K562 (cell line): Measurements from ENCODE around the gene CCDC47. TPM values are rescaled to one million over a fixed set of nuclear protein-coding genes. Genes with fewer than 3 reads are reported as not detected.
"Not testable (repeated sequence)": the region's sequence is repeated elsewhere in the genome, so short reads cannot be mapped to it uniquely, and the experiment has no call there.

Source experiments
- ATAC-seq: fragments of 200-7000 bp; cut with Tn5 transposase; 3 replicates; pipeline ENCODE4 v1.9.1; 2020; ENCODE audit warnings: moderate library complexity
- BruUV-seq: library from RNA; stranded (reverse); fragments of 400-500 nt; replicated peaks from 2 replicates; lab custom pipeline; 2021; lab: Mats Ljungman, UMichigan
- CTCF ChIA-PET: fragments of 300-600 bp; formaldehyde crosslinking; extraction: SDS; loops from one replicate; lab custom pipeline; 2021; ENCODE audit warnings: low intra/inter-chr PET ratio; lab: Yijun Ruan, JAX
- POLR2A ChIA-PET: fragments of 300-600, 350-650 bp; sonication (Branson Sonifier 250); formaldehyde crosslinking; extraction: SDS; loops from one replicate; lab custom pipeline; 2021; ENCODE audit warnings: antibody characterized with exemption, inconsistent platforms; lab: Yijun Ruan, JAX
- DNase-seq, 4 experiments: peaks; one replicate each; pipeline versions ENCODE4 v3.0.0 to v3.0.0-alpha.2; 2011 to 2018; ENCODE audit warnings: low spot score in 3 of 4, mixed read lengths in 3 of 4; ENCODE audit errors: extremely low read depth in 1 of 4
- FAIRE-seq: peaks from 2 replicates; lab custom pipeline; 2011; peaks lifted over from hg19 to GRCh38; lab: Jason Lieb, UNC
- H2AFZ ChIP-seq: 2 replicates; pipeline ENCODE4 v1.6.0; 2011; ENCODE audit warnings: low read depth, low read length, control low read depth, inconsistent platforms
- H3K27ac ChIP-seq: fragments of 200-600 bp; 3 replicates; pipeline ENCODE4 v1.8.0; 2011; ENCODE audit warnings: low read depth, mild to moderate bottlenecking, control low read depth, inconsistent platforms, low read length, moderate library complexity, mixed read lengths; ENCODE audit errors: extremely low read depth
- H3K27me3 ChIP-seq, 2 experiments: fragments of 300-600 bp in 1 of 2; 2 replicates in 1 of 2; 3 replicates in 1 of 2; pipeline versions ENCODE4 v1.6.0 to v1.8.0; 2011; ENCODE audit warnings: inconsistent platforms in 2 of 2, low read length in 2 of 2, mild to moderate bottlenecking in 1 of 2, mixed read lengths in 1 of 2, moderate library complexity in 1 of 2; ENCODE audit not compliant: control insufficient read depth in 2 of 2, insufficient read depth in 2 of 2
- H3K36me3 ChIP-seq: fragments of 300-600 bp; 3 replicates; pipeline ENCODE4 v1.8.0; 2011; ENCODE audit warnings: mild to moderate bottlenecking, low read length, inconsistent platforms; ENCODE audit not compliant: control insufficient read depth, insufficient read depth
- H3K4me1 ChIP-seq, 2 experiments: fragments of 200-600 bp in 1 of 2; replicated peaks in 1 of 2; 2 replicates in 1 of 2; 3 replicates in 1 of 2; pipeline versions ENCODE4 v1.5.1 to v1.8.0; 2011; ENCODE audit warnings: inconsistent platforms in 2 of 2, low read length in 2 of 2, mild to moderate bottlenecking in 1 of 2, mixed read lengths in 1 of 2, moderate library complexity in 1 of 2; ENCODE audit not compliant: control insufficient read depth in 2 of 2, insufficient read depth in 2 of 2
- H3K4me2 ChIP-seq: 2 replicates; pipeline ENCODE4 v1.6.1; 2011; ENCODE audit warnings: low read length, control low read depth, inconsistent platforms, mixed read lengths; ENCODE audit not compliant: insufficient read depth
- H3K4me3 ChIP-seq: fragments of 200-600 bp; sonication (generic), shearing (Covaris generic); 2 replicates; pipeline ENCODE4 v1.5.1; 2016; ENCODE audit warnings: control low read depth, inconsistent platforms
- H3K79me2 ChIP-seq: fragments of 200-600 bp; 3 replicates; pipeline ENCODE4 v1.8.0; 2011; ENCODE audit warnings: low read length, inconsistent platforms; ENCODE audit not compliant: control insufficient read depth, insufficient read depth
- H3K9ac ChIP-seq, 2 experiments: 2 replicates each; pipeline versions ENCODE4 v1.6.0 to v1.6.1; 2011; ENCODE audit warnings: low read depth in 2 of 2, low read length in 2 of 2, control low read depth in 1 of 2, inconsistent platforms in 1 of 2, mild to moderate bottlenecking in 1 of 2, mixed read lengths in 1 of 2; ENCODE audit not compliant: insufficient read depth in 1 of 2
- H3K9me1 ChIP-seq: one replicate; pipeline ENCODE4 v1.6.0; 2011; ENCODE audit warnings: inconsistent platforms, mild to moderate bottlenecking, low read length, moderate library complexity; ENCODE audit not compliant: control insufficient read depth, insufficient read depth
- H3K9me3 ChIP-seq: replicated peaks from 2 replicates; pipeline ENCODE4 v1.5.1; 2011; ENCODE audit warnings: low read depth, low read length, inconsistent platforms; ENCODE audit not compliant: control insufficient read depth, insufficient read depth
- H4K20me1 ChIP-seq: replicated peaks from 2 replicates; pipeline ENCODE4 v1.6.1; 2011; ENCODE audit warnings: low read length, inconsistent platforms, mixed read lengths; ENCODE audit not compliant: control insufficient read depth, insufficient read depth
- ARHGAP35 ChIP-seq: fragments of 450-650 bp; IDR thresholded peaks from 2 replicates; pipeline ENCODE4 v1.6.1; 2018; ENCODE audit not compliant: partially characterized antibody
- ARID1B ChIP-seq: fragments of 450-650 bp; IDR thresholded peaks from 2 replicates; pipeline ENCODE4 v1.6.1; 2016; ENCODE audit warnings: antibody characterized with exemption, mild to moderate bottlenecking, inconsistent platforms
- CBX1 ChIP-seq: sonication (generic); IDR thresholded peaks from 2 replicates; pipeline ENCODE4 v1.6.1; 2016; ENCODE audit warnings: antibody characterized with exemption, low read depth, mild to moderate bottlenecking
- CHD1 ChIP-seq: fragments of 200-600 bp; sonication (generic); IDR thresholded peaks from one replicate; pipeline ENCODE4 v1.6.1; 2012; ENCODE audit warnings: mild to moderate bottlenecking, moderate library complexity, low read length, inconsistent platforms
- KAT8 ChIP-seq: fragments of 450-650 bp; IDR thresholded peaks from 2 replicates; pipeline ENCODE4 v1.6.1; 2016; ENCODE audit warnings: low read depth, mild to moderate bottlenecking
- MAFK ChIP-seq: IDR thresholded peaks from 2 replicates; pipeline ENCODE4 v1.6.1; 2011; ENCODE audit warnings: low read length, improper control_type of control experiment
- NCOR1 ChIP-seq: fragments of 450-650 bp; IDR thresholded peaks from 2 replicates; pipeline ENCODE4 v1.6.1; 2016; ENCODE audit warnings: mild to moderate bottlenecking, moderate library complexity
- POLR2B ChIP-seq: fragments of 450-650 bp; IDR thresholded peaks from 2 replicates; pipeline ENCODE4 v1.6.1; 2018; ENCODE audit warnings: low read depth; ENCODE audit not compliant: partially characterized antibody
- ZNF224 ChIP-seq: sonication (generic); formaldehyde crosslinking; IDR thresholded peaks from 2 replicates; pipeline ENCODE4 v1.8.0; 2022; ENCODE audit warnings: mild to moderate bottlenecking, missing genetic modification reagents
- WGBS: fragments of 100-300 bp; shearing (Covaris generic); methylation state at CpG from one replicate; pipeline ENCODE4 v1.1.6; 2016; ENCODE audit warnings: low coverage, mixed read lengths; ENCODE audit not compliant: insufficient coverage; ENCODE audit errors: missing lambda C conversion rate; 5-methylcytosine and 5-hydroxymethylcytosine counted together
- in situ Hi-C: fragments of 300-500 bp; cut with MboI; formaldehyde crosslinking; loops from 4 replicates; pipeline ENCODE4 v1.15.0; 2018; ENCODE audit warnings: inconsistent platforms, mixed read lengths
- intact Hi-C: fragments of 100-400 bp; cut with micrococcal nuclease; formaldehyde crosslinking; loops from 2 replicates; pipeline ENCODE4 v1.14.2; 2022
- polyA plus RNA-seq, 8 experiments: library from polyadenylated mRNA; depleted of rRNA in 4 of 8; stranded (reverse) in 5 of 8; unstranded in 3 of 8; fragments of >200 nt; fragmentation: Nextera tagmentation in 2 of 8; fragmentation: Illumina TruSeq in 1 of 8; extraction: Ambion mirVana in 2 of 8; extraction: Trizol in 1 of 8; gene quantifications; 2 replicates each; pipeline versions ENCODE4 v1.2.1 to v1.2.3, GENCODE V29; 2011 to 2014; ENCODE audit warnings: inconsistent platforms in 1 of 8, missing spikeins in 1 of 8
- total RNA-seq, 7 experiments: library from RNA; depleted of rRNA in 6 of 7; stranded (reverse); fragments of >200 nt in 6 of 7; fragmentation: Illumina TruSeq in 2 of 7; extraction: Trizol in 2 of 7; gene quantifications; 2 replicates each; pipeline versions ENCODE4 v1.2.1 to v1.2.3, GENCODE V29; 2011 to 2021; ENCODE audit warnings: low replicate concordance in 1 of 7
- TF ChIP-seq, protein P1 (sequence below), 2 experiments: fragments of 450-650 bp in 1 of 2; sonication (generic) in 1 of 2; formaldehyde crosslinking in 1 of 2; IDR thresholded peaks in 1 of 2; conservative IDR thresholded peaks in 1 of 2; 2 replicates each; pipeline versions ENCODE4 v1.6.1 to v1.8.1; 2016 to 2023; ENCODE audit warnings: mild to moderate bottlenecking in 2 of 2, moderate library complexity in 2 of 2, inconsistent platforms in 1 of 2, missing genetic modification reagents in 1 of 2

CCDC47 gene
- total and polyA plus RNA-seq, 9 of the 15 experiments (the other 6 are each of a cell fraction or from before 2014, with no cell fraction given) = 15.5 to 162 (median 122) TPM

DNA sequence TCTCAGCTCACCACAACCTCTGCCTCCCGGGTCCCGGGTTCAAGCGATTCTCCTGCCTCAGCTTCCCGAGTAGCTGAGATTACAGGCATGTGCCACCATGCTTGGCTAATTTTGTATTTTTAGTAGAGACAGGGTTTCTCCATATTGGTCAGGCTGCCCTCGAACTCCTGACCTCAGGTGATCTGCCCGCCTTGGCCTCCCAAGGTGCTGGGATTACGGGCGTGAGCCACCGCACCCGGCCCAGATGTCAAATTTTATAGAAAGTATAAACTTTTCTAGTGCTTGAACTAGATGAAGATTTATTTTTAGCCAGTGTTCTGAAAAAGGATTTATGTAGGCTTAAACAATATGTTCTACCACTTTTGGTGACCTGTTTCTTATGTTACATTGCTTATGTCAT, 23.0 kb upstream of the CCDC47 start:
- POLR2A ChIA-PET = interaction anchor here (0.9 to 1.7 kb wide), 6 partner anchors 8 to 20 kb away, joined by 3 to 4 read pairs (median 3); no protein-coding TSS in a partner anchor
- BruUV-seq, DNase-seq, H3K9me1 ChIP-seq, H3K9me3 ChIP-seq, in situ Hi-C loops, H3K4me3 ChIP-seq, FAIRE-seq, H2AFZ ChIP-seq, H3K4me2 ChIP-seq, H3K27me3 ChIP-seq, H3K9ac ChIP-seq, H4K20me1 ChIP-seq, intact Hi-C loops, CTCF ChIA-PET, H3K27ac ChIP-seq, H3K4me1 ChIP-seq, ATAC-seq: not testable (repeated sequence)
- H3K36me3 ChIP-seq = peaks cover 97% of the 10 kb centered on the region
- peaks cover 18% of the 10 kb centered on the region; the same call in 2 of the 3 replicates for H3K79me2 ChIP-seq
- 97% methylated on average over 10 of the region's 10 CpGs for WGBS

DNA sequence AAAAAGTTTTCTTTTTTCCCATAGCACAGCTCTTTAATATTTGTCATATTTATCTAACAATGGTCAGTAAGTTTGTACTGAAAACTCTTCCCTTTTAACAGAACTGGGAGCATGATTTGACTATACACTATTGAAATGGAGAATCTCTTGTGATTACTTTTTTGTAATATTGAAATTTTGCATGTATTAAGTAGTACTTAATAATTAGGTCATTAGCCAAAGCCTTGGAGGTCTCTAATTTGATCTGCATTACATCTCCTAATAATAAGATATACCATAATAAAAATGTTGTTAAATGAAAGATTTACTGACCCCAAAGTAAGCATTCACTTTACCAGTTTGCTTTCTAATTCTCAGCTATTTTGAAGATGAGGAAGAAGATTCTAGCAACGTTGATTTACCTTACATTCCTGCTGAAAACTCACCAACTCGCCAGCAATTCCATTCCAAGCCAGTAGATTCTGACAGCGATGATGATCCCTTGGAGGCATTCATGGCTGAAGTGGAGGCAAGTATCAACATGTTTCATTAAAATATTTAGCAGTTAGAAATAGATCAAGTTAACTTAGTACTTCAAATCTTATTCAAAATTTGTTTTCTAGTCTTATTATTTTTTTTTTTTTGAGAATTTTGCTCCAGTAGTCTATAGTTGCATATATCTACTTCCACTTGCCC, 18.8 kb upstream of the CCDC47 start:
- POLR2A ChIA-PET = interaction anchor here (0.8 to 1.9 kb wide), 4 partner anchors 9 to 35 kb away, joined by 3 to 6 read pairs (median 4); partner anchors contain the start of genes CCDC47, DDX42 and PSMC5
- no peak overlapping the region for H3K27ac ChIP-seq
- 93% methylated on average over 3 of the region's 3 CpGs for WGBS
- H3K36me3 ChIP-seq = peaks cover 94% of the 10 kb centered on the region
- H3K4me2 ChIP-seq = no peak overlapping the region
- H3K9me3 ChIP-seq = no peaks in the 10 kb centered on the region
- CTCF ChIA-PET = interaction anchor here (0.6 kb wide), 1 partner anchor 11 kb away, joined by 4 read pairs; no protein-coding TSS in a partner anchor
- in situ Hi-C loops = no loop called here
- no peak for DNase-seq
- no peaks in the 10 kb centered on the region for H4K20me1 ChIP-seq
- BruUV-seq = no TSS peak
- no peaks in the 10 kb centered on the region for H3K9me1 ChIP-seq
- no peak overlapping the region for H3K9ac ChIP-seq
- FAIRE-seq = no peak
- H3K4me3 ChIP-seq = no peak overlapping the region
- H3K79me2 ChIP-seq = peaks cover 44% of the 10 kb centered on the region
- no peaks in the 10 kb centered on the region for H3K27me3 ChIP-seq
- H2AFZ ChIP-seq = no peak overlapping the region
- ATAC-seq = no peak
- H3K4me1 ChIP-seq = no peaks in the 10 kb centered on the region
- intact Hi-C loops = no loop called here
- TF ChIP-seq ZNF224 (CRISPR knock-in tag) (no peak), ARHGAP35 (no peak), CBX1 (no peak), POLR2B (no peak), CHD1 (no peak), KAT8 (no peak), ARID1B (no peak), MAFK (no peak), NCOR1 (no peak)
- TF ChIP-seq, protein P1, sequence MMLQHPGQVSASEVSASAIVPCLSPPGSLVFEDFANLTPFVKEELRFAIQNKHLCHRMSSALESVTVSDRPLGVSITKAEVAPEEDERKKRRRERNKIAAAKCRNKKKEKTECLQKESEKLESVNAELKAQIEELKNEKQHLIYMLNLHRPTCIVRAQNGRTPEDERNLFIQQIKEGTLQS (IDR thresholded peaks at IDR 0.05) = no peak
- TF ChIP-seq, protein P1 (CRISPR knock-in tag; conservative IDR thresholded peaks at IDR 0.05) = 0 out of 2 replicates have a peak, but pooled peaks have one; percentile 52
